COLO668 (cell line): ENCODE results near the gene PANX2.
"Not testable (repeated sequence)": the region's sequence is repeated elsewhere in the genome, so short reads cannot be mapped to it uniquely, and the experiment has no call there.

ENCODE experiments used
- DNase-seq: peaks from one replicate; lab custom pipeline; 2025; ENCODE audit not compliant: unreplicated experiment; lab: John Stamatoyannopoulos, UW

The PANX2 gene

GRCh38 chr22:50170453-50171318 lies at the start of gene PANX2:
PANX2 (plus strand) TSS chr22:50170731; CDS start chr22:50170731, 0 bp downstream.
- DNase-seq: peak; percentile 41

GRCh38 chr22:50121202-50121740 lies 49.3 kb upstream of the PANX2 start:
- DNase-seq: no peak

GRCh38 chr22:50123119-50123518 lies 47.4 kb upstream of the PANX2 start:
- DNase-seq: no peak

- no peak for DNase-seq
These were observed 45.5 kb upstream of the PANX2 start for GRCh38 chr22:50125029-50125428.

- DNase-seq: no peak
These were observed 41.3 kb upstream of the PANX2 start for GRCh38 chr22:50129121-50129736.

GRCh38 chr22:50131894-50132293 lies 38.6 kb upstream of the PANX2 start:
- DNase-seq: no peak

- no peak for DNase-seq
These were observed 36.0 kb upstream of the PANX2 start for GRCh38 chr22:50134481-50134880.

- no peak for DNase-seq
These were observed 33.9 kb upstream of the PANX2 start for GRCh38 chr22:50136581-50137015.

- DNase-seq: not testable (repeated sequence)
These were observed 33.3 kb upstream of the PANX2 start for GRCh38 chr22:50137277-50137676.

GRCh38 chr22:50138041-50138440 lies 32.5 kb upstream of the PANX2 start:
- DNase-seq: no peak

- DNase-seq: peak; percentile 48
These were observed 31.5 kb upstream of the PANX2 start for GRCh38 chr22:50138988-50139387.

GRCh38 chr22:50139843-50140415 lies 30.6 kb upstream of the PANX2 start:
- DNase-seq: peak; percentile 95

- no peak for DNase-seq
These were observed 29.9 kb upstream of the PANX2 start for GRCh38 chr22:50140615-50141014.

GRCh38 chr22:50141462-50141861 lies 29.1 kb upstream of the PANX2 start:
- peak; percentile 42 for DNase-seq

- peak; percentile 19 for DNase-seq
These were observed 28.6 kb upstream of the PANX2 start for GRCh38 chr22:50141891-50142363.

- DNase-seq: no peak
These were observed 27.4 kb upstream of the PANX2 start for GRCh38 chr22:50143096-50143495.

GRCh38 chr22:50144005-50144614 lies 26.4 kb upstream of the PANX2 start:
- no peak for DNase-seq

GRCh38 chr22:50145721-50146438 lies 24.7 kb upstream of the PANX2 start:
- DNase-seq: no peak

- peak; percentile 67 for DNase-seq
These were observed 23.9 kb upstream of the PANX2 start for GRCh38 chr22:50146439-50147238.
